Umbilical cord (tissue), 2 donors: ENCODE measurements around the gene EPS8. TPM values are rescaled to one million over a fixed set of nuclear protein-coding genes. Genes with fewer than 3 reads are reported as not detected.

ENCODE experiments used
- DNase-seq: peaks from one replicate; pipeline ENCODE4 v3.0.0-alpha.2; 2015; ENCODE audit warnings: low spot score
- total RNA-seq: library from RNA; depleted of rRNA; stranded (reverse); fragments of >200 nt; gene quantifications from one replicate; pipeline ENCODE4 v1.2.3, GENCODE V29; 2014; ENCODE audit warnings: low replicate concordance; ENCODE audit not compliant: insufficient read depth

The EPS8 gene
- total RNA-seq, 1 donor from 2014 or later = 194 TPM

GRCh38 chr12:15719230-15719629 is 70.0 kb downstream of the EPS8 start:
- peak; percentile 58 for DNase-seq

- no peak for DNase-seq
These were observed 71.1 kb downstream of the EPS8 start for GRCh38 chr12:15717940-15718567.

GRCh38 chr12:15716581-15716980 is 72.6 kb downstream of the EPS8 start:
- no peak for DNase-seq

GRCh38 chr12:15714256-15714655 is 74.9 kb downstream of the EPS8 start:
- DNase-seq = no peak

GRCh38 chr12:15712823-15713660 is 76.1 kb downstream of the EPS8 start:
- DNase-seq = no peak

GRCh38 chr12:15712160-15712559 is 77.0 kb downstream of the EPS8 start:
- no peak for DNase-seq

- DNase-seq = no peak
These were observed 78.2 kb downstream of the EPS8 start for GRCh38 chr12:15710860-15711510.

GRCh38 chr12:15709551-15709950 is 79.6 kb downstream of the EPS8 start:
- DNase-seq = no peak

GRCh38 chr12:15708396-15709076 is 80.7 kb downstream of the EPS8 start:
- no peak for DNase-seq

GRCh38 chr12:15707516-15708199 is 81.5 kb downstream of the EPS8 start:
- DNase-seq = no peak

- no peak for DNase-seq
These were observed 83.0 kb downstream of the EPS8 start for GRCh38 chr12:15706010-15706676.

GRCh38 chr12:15705606-15706005 is 83.6 kb downstream of the EPS8 start:
- DNase-seq = no peak

GRCh38 chr12:15702276-15702675 is 86.9 kb downstream of the EPS8 start:
- peak; percentile 76 for DNase-seq

- peak; percentile 84 for DNase-seq
These were observed 87.5 kb downstream of the EPS8 start for GRCh38 chr12:15701631-15702156.

GRCh38 chr12:15701206-15701605 is 88.0 kb downstream of the EPS8 start:
- DNase-seq = peak; percentile 66

GRCh38 chr12:15700595-15700994 is 88.6 kb downstream of the EPS8 start:
- peak; percentile 76 for DNase-seq

- DNase-seq = no peak
These were observed 89.3 kb downstream of the EPS8 start for GRCh38 chr12:15699886-15700285.

- DNase-seq = peak; percentile 50
These were observed 90.8 kb downstream of the EPS8 start for GRCh38 chr12:15698377-15698871.

GRCh38 chr12:15697201-15697600 is 92.0 kb downstream of the EPS8 start:
- no peak for DNase-seq

- DNase-seq = no peak
These were observed 95.8 kb downstream of the EPS8 start for GRCh38 chr12:15693228-15693911.
